ENCODE measurements around the gene IKZF3.

DNA sequence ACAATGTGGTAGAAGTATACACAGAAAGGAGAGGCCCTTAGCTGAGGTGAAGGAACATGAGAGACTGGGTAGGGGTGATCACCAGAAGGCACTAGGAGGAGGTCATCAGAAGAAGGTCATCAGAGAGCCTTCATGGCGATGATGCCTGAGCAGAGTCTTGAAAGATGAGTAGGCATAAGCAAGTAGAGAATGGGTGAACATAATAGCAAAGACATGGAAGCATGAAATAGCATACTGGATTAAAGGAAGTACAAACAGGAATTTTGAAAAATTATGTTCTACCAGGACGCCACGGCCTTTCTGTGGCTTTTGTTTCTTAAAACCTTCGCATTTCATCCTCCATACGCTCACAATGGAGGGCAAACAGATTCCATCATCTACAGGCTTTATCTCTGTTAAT, 2.9 kb downstream of the IKZF3 start:
- TF ChIP-seq, protein P1, sequence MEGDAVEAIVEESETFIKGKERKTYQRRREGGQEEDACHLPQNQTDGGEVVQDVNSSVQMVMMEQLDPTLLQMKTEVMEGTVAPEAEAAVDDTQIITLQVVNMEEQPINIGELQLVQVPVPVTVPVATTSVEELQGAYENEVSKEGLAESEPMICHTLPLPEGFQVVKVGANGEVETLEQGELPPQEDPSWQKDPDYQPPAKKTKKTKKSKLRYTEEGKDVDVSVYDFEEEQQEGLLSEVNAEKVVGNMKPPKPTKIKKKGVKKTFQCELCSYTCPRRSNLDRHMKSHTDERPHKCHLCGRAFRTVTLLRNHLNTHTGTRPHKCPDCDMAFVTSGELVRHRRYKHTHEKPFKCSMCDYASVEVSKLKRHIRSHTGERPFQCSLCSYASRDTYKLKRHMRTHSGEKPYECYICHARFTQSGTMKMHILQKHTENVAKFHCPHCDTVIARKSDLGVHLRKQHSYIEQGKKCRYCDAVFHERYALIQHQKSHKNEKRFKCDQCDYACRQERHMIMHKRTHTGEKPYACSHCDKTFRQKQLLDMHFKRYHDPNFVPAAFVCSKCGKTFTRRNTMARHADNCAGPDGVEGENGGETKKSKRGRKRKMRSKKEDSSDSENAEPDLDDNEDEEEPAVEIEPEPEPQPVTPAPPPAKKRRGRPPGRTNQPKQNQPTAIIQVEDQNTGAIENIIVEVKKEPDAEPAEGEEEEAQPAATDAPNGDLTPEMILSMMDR (conservative IDR thresholded peaks at IDR 0.05; ENCODE audit: low read length) = no peak
- TF ChIP-seq EZH2phosphoT487 (IDR thresholded peaks at IDR 0.05; ENCODE audit: borderline replicate concordance) = no peak

Data from Loucy (cell line).